ENCODE results near the gene IFT81.

Gene IFT81

DNA sequence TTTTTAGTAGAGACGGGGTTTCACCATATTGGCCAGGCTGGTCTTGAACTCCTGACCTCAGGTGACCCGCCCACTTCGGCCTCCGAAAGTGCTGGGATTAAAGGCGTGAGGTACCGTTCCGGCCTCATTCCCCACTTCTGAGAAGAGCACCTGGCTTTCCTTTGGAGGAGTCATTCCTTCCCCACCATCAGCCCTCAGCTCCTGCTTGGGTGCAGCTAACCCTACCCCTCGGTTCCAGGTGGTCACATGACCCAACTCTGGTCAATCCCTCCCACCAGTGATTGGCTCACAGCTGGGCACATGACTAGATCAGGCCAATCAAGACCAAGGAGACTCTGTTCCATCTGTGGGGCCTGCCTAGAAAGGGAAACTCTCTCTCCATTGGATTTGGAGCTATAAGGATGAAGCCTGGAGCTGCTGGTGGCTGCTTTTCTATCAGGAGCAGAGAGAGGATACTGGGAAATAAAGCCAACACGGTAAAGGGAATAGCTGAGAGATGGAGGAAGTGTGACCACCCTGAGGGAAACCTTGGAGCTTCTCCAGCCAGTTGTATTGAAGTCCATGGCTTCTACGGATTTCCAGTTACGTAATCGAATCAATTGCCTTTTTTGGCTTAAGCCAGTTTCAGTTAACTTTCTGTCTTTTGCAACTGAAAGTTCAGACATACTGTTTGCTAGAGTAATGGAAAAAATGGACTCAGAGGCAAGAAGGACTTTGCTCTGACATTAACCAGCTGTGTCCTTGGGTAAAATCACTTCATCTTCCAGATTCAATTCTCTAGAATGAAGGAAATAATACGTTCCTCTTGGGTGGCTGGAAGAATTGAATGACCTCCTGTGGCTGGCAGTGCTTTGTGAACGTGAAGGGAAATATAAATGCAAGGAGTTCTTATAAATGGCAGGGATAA, 19.7 kb upstream of the IFT81 start:
- no peaks in the 10 kb centered on the region for H3K79me2 ChIP-seq (ENCODE audit: low read length)
- TF ChIP-seq CTCF (IDR thresholded peaks at IDR 0.05; ENCODE audit: low read length) (no peak), EZH2phosphoT487 (IDR thresholded peaks at IDR 0.05; ENCODE audit: low read length) (no peak), EZH2 (optimal IDR thresholded peaks at IDR 0.05; ENCODE audit: low read depth, low read length) (no peak)
- no peak overlapping the region for H2AFZ ChIP-seq (ENCODE audit: low read length)
- H3K9me3 ChIP-seq (replicated peaks; ENCODE audit: insufficient read depth, low read length) = no peaks in the 10 kb centered on the region
- H3K27me3 ChIP-seq (replicated peaks; ENCODE audit: insufficient read depth, low read length) = no peaks in the 10 kb centered on the region
- H3K9me2 ChIP-seq (replicated peaks; ENCODE audit: insufficient read depth, low read length) = no peaks in the 10 kb centered on the region
- no peak overlapping the region for H3K9ac ChIP-seq (ENCODE audit: low read length)
- no peak overlapping the region for H3K4me3 ChIP-seq (ENCODE audit: low read length)
- no peaks in the 10 kb centered on the region for H3K4me1 ChIP-seq (ENCODE audit: low read length)
- no peaks in the 10 kb centered on the region for H3K36me3 ChIP-seq (replicated peaks; ENCODE audit: insufficient read depth, low read length)
- no peak overlapping the region for H3K4me2 ChIP-seq (ENCODE audit: low read depth, low read length)
- DNase-seq = no peak
- no peaks in the 10 kb centered on the region for H4K20me1 ChIP-seq (ENCODE audit: insufficient read depth, low read length)
- H3K27ac ChIP-seq (ENCODE audit: low read length) = no peak overlapping the region
- H3F3A ChIP-seq (ENCODE audit: insufficient read depth, low read length) = no peaks in the 10 kb centered on the region

GRCh38 chr12:110105159-110105558, 19.0 kb upstream of the IFT81 start:
- Histone ChIP-seq H3K36me3 (replicated peaks; ENCODE audit: insufficient read depth, low read length) (no peaks in the 10 kb centered on the region), H4K20me1 (ENCODE audit: insufficient read depth, low read length) (no peaks in the 10 kb centered on the region), H3K4me3 (ENCODE audit: low read length) (no peak overlapping the region), H2AFZ (ENCODE audit: low read length) (no peak overlapping the region), H3K27ac (ENCODE audit: low read length) (no peak overlapping the region), H3K9ac (ENCODE audit: low read length) (no peak overlapping the region), H3K4me1 (ENCODE audit: low read length) (no peaks in the 10 kb centered on the region), H3K9me3 (replicated peaks; ENCODE audit: insufficient read depth, low read length) (no peaks in the 10 kb centered on the region), H3K9me2 (replicated peaks; ENCODE audit: insufficient read depth, low read length) (no peaks in the 10 kb centered on the region), H3F3A (ENCODE audit: insufficient read depth, low read length) (no peaks in the 10 kb centered on the region), H3K79me2 (ENCODE audit: low read length) (no peaks in the 10 kb centered on the region), H3K27me3 (replicated peaks; ENCODE audit: insufficient read depth, low read length) (no peaks in the 10 kb centered on the region), H3K4me2 (ENCODE audit: low read depth, low read length) (no peak overlapping the region)
- TF ChIP-seq EZH2phosphoT487 (IDR thresholded peaks at IDR 0.05; ENCODE audit: low read length) = no peak
- no peak for TF ChIP-seq EZH2 (optimal IDR thresholded peaks at IDR 0.05; ENCODE audit: low read depth, low read length)
- TF ChIP-seq CTCF (IDR thresholded peaks at IDR 0.05; ENCODE audit: low read length) = no peak
- no peak for DNase-seq

DNA sequence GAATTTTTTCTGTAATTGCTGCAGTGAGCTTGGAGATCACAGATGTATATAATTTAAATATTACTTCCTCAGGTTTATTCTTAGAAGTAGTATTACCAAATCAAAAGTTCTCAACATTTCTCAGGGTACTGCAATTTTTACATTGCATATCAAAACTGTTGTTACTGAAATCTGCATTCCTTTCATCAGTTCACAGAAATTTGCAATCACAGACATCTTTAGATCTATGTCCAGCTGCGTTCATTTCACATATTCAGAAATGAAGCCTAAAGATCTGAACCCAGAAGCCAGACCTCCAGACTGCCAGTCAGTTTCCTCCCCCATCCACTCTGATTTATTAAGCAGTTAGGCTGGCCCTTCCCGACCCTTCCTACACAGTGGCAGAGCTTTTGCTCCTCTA, 18.2 kb upstream of the IFT81 start:
- Histone ChIP-seq H3K27ac (ENCODE audit: low read length) (no peak overlapping the region), H3K9me3 (replicated peaks; ENCODE audit: insufficient read depth, low read length) (no peaks in the 10 kb centered on the region), H2AFZ (ENCODE audit: low read length) (no peak overlapping the region), H4K20me1 (ENCODE audit: insufficient read depth, low read length) (no peaks in the 10 kb centered on the region), H3K4me1 (ENCODE audit: low read length) (no peaks in the 10 kb centered on the region), H3K36me3 (replicated peaks; ENCODE audit: insufficient read depth, low read length) (no peaks in the 10 kb centered on the region), H3K9me2 (replicated peaks; ENCODE audit: insufficient read depth, low read length) (no peaks in the 10 kb centered on the region), H3F3A (ENCODE audit: insufficient read depth, low read length) (no peaks in the 10 kb centered on the region), H3K27me3 (replicated peaks; ENCODE audit: insufficient read depth, low read length) (no peaks in the 10 kb centered on the region), H3K9ac (ENCODE audit: low read length) (no peak overlapping the region), H3K4me3 (ENCODE audit: low read length) (no peak overlapping the region), H3K4me2 (ENCODE audit: low read depth, low read length) (no peak overlapping the region), H3K79me2 (ENCODE audit: low read length) (no peaks in the 10 kb centered on the region)
- TF ChIP-seq EZH2phosphoT487 (IDR thresholded peaks at IDR 0.05; ENCODE audit: low read length) = no peak
- TF ChIP-seq CTCF (IDR thresholded peaks at IDR 0.05; ENCODE audit: low read length) = no peak
- no peak for TF ChIP-seq EZH2 (optimal IDR thresholded peaks at IDR 0.05; ENCODE audit: low read depth, low read length)
- DNase-seq = no peak
